NCI-H1930 (cell line): Measurements from ENCODE around the gene ZBTB39.
"Not testable (repeated sequence)": the region's sequence is repeated elsewhere in the genome, so short reads cannot be mapped to it uniquely, and the experiment has no call there.

ENCODE experiments used
- DNase-seq, 2 experiments: peaks; one replicate each; lab custom pipeline; 2025; lab: John Stamatoyannopoulos, UW

ZBTB39 gene

GRCh38 chr12:57031789-57032188 lies 25.4 kb upstream of the ZBTB39 start:
- no peak for DNase-seq

DNA sequence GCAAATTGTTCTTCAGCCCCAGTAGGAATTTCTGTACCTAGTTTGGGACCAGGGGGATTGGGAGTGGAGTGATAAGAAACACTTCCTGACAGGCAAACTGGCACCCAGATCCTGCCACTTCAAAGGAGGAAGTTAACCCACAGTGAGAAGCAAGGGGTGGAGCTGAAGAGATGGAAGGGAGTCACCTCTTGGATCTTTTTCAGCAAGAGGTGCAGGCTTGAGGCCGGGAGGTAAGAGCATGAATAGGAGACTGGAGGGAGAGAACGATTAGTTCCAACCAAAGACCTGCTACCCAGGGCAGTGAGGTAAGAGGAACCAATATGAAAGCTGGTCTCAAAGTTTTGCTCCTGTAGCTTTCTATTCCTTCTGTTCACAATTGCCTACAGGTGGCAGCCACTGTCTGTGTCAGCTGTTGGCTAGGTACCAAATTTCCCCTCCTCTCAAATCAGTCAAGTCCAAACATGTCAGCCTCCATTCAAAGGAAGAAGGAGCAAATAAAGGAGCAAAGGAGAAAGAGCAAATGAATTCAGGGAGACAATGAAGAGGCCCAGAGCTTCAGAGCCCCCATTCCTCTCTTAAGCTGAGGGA lies 24.9 kb upstream of the ZBTB39 start:
- DNase-seq: no peak

DNA sequence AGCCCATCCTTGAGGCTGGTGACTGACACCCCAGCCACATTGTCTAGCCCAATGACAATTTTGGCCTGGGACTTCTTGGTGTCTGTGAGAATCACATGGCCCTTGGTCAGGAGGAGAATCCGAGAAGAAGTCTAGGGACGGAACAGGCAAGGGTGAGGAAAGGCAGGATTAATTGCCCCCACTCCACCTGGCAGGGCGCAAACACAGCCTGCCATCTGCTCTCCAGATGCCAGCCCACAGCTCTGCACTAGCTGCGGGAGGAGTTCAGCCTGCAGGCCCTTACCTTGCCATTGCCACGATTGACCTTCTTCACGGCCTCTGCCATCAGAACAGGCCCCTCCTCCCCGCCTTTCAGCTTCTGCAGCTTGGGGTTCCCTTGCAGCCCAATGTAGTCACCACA lies 23.1 kb upstream of the ZBTB39 start:
- no peak for DNase-seq

- no peak for DNase-seq
These were observed 21.4 kb upstream of the ZBTB39 start for GRCh38 chr12:57027805-57028153.

DNA sequence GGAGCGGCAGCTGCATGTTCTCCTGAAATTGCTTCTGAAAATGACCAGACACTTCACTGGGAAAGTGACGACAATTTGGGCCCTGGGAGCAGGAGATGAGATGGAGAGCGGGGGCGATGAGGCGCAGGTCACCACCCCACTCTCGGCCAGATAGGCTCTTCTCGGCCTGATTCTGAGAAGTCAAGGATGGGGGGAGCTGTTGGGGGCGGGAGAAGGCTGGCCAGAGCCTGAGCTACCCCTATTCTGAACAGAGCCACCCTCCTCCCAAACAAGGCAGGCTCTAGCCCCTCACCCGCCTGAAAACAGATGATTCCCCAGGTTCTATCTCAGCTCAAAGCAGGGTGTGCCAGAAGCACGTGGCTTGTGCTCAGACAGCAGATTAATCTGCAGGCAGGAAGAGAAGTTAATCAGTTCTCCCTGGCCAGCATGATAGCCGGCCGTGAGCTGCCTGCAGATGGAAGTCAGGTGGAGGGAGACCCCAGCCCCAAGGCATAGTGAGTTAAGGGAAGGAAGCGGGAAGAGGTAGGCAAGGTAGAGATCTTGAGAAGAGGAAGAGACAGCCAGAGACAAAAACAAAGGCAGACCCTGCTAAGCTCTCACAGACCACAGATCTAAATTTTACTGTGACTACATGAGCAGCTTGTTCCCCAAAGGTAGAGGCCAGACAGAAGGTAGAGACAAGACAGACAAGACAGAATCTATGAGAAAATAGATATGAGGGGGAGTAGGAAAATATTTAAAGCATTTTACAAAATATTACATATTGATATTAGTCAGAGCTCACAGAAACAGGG lies 20.9 kb upstream of the ZBTB39 start:
- DNase-seq: no peak

GRCh38 chr12:57025196-57025595 lies 18.9 kb upstream of the ZBTB39 start:
- DNase-seq: no peak

DNA sequence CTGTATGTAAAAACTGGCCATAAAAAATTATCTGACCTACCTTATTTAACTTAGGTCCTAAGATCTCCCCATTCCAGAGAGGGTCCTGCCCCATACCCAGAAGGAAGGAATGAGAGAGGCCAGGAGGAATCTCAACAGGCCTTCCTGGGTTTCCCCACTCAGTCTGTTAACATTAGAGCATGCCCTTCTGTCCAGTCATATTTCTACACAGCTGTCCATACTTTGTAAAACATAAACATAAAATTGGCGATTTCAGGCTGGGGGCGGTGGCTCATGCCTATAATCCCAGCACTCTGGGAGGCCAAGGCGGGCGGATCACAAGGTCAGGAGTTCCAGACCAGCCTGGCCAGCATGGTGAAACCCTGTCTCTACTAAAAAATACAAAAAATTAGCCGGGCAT lies 16.0 kb upstream of the ZBTB39 start:
- DNase-seq: not testable (repeated sequence)

DNA sequence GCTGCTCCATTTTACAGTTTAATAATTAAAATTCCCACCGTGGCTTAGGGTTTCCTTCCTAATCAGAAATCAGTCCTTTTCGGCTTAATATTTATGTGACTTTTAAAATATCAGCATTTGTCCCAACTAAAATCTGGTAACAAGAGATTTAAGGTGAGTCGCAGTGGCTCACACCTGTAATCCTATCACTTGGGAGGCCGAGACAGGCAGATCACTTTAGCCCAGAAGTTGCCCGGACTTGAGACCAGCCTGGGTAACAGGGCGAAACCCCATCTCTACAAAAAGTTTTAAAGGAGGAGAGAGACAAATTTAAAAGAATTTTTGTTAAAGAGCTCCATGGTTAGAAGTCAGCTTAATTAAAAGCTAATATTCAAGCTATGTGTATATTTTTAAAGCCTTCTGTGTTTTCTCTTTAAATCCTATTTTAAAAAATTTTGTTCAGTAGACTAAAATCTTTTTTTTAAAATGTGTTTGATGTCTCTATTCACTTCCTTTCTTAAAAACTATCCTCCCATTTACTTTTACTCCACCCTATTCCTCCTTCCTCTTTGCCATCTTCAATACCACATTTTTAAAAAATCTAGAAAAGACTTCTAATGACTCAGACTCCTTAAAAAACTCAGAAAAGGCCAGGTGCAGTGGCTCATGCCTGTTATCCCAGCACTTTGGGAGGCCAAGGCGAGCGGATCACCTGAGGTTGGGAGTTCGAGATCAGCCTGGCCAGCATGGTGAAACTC lies 13.8 kb upstream of the ZBTB39 start:
- DNase-seq: no peak

DNA sequence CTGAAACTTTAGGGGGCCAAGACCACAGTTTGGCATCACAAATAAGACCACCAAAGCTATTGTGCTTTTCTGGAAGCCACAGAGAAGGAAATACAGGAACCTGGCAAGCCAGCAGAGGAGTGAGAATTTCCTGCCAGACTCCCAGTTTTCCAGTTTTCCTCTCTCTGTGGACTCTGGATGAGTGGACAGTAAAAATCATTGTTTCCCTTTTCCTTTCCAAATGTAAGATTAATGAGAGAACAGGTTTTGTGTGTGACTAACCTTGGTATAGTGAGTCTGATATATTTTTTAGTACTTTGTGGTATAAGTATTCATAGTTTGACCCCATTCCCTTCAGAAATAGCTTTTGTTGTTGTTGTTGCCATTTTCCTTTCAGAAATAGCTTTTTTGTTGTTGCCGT lies 12.6 kb upstream of the ZBTB39 start:
- no peak for DNase-seq

- DNase-seq: not testable (repeated sequence)
These were observed 12.0 kb upstream of the ZBTB39 start for GRCh38 chr12:57018353-57018752.

DNA sequence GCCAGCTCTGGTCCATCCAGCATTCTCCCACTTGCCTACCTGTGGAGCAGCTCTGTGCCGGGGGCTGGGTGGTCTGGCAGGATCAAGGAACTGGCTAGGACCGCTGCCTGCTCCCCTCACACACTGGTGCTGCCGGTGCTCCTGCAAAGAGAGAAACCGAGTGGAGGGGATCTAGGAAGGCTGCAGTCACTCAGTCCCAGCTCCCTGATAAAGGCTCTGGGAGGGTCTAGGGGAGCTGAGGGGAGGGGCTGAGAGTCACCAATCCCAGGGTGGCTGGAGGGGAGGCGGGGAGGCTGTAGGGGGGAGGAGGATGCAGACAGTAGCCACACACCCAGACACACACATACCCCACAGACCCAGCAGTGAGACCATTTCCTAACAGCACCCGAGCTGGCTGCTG lies 10.0 kb upstream of the ZBTB39 start, which contains the start of gene TAC3:
TSS of gene TAC3 (minus strand) at position 182 of the 400 bp plus-strand sequence. CDS start 732 bp downstream, outside the sequence.
- no peak for DNase-seq

- DNase-seq: no peak
These were observed 6.5 kb upstream of the ZBTB39 start for GRCh38 chr12:57012600-57013465.

GRCh38 chr12:57011438-57012424 lies 5.4 kb upstream of the ZBTB39 start:
- DNase-seq: no peak

DNA sequence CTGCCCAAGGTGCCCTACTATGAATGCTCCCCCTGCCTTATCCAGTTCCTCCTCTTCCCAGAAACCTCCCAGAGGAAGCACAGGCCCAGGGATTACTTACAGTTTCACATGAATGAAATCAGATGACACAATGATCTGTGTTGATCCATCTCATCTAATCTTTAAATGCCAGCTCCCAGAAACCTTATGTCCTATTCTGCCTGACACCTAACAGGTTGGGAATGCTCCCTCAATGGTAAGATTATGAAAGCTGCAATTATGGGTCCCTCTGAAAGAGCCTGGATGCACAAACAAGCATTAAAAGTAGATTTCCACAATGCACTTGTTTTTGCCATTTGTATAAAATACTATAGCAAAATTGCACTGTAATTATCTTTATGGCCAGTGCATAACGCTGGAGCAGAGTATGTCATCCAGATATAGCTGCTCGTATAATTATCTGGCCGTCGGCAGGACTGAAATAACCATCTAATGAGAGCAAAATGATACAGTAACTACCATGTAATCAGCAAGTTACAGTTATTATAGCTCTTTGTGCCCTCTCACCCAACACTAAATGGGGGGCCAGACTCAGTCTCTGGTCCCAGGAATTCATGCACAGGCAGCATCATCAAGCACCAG lies 4.4 kb upstream of the ZBTB39 start:
- no peak for DNase-seq

DNA sequence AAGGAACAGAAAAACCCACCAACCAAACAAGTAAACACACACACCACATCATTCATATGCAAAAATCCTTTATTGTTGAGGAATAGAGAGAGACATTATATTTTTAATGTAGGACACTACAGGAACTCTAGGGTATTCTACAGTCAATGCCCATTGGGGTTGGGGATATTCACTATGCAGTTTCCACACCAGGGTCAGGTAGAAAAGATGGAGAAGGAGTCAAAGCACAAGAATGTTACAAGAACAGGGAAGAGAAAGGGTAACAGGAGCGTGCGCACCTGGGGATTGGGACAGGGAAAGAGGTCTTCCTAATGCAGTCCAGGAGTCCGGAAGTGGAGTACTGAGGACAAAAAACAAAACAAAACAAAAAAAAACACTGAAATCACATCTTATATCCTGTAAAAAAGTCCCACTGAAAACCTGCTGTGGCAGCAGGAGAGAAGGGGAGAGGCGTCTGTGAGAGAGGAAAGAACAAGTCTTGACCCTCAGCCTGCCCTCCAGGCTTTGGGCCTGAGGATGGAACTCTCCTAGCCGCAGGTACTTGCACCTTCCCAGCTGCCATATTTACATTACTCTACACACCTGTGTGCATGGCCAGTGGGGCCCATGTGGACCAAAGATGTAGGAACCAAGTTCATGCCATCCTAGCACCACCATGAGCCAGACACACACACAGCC lies 3.7 kb upstream of the ZBTB39 start:
- no peak for DNase-seq

DNA sequence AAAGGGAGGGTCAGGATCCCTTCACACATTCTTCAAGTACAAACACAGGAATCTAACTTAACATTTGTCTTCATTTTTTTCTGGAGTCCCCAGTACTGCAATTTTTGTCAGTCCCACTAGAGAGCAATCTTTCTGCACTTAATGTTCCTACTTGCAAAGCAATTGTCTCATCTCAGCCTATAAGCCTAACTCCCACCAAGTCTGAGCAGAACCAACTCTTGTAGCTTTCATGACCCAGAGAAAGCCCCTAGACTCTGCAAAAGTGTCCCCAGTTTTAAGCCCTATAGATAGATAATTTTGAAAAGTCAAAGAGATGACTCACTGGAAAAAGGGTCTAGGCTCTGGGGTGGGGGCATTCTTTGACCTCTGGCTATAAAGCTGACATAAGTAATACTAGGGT lies 1.8 kb upstream of the ZBTB39 start:
- DNase-seq: peak in 1 of 2 experiments; percentile 8

- DNase-seq: no peak
These were observed 596 bp upstream of the ZBTB39 start for GRCh38 chr12:57006809-57007475.

- DNase-seq: no peak
These were observed 1.7 kb downstream of the ZBTB39 start for GRCh38 chr12:57004651-57005050.

DNA sequence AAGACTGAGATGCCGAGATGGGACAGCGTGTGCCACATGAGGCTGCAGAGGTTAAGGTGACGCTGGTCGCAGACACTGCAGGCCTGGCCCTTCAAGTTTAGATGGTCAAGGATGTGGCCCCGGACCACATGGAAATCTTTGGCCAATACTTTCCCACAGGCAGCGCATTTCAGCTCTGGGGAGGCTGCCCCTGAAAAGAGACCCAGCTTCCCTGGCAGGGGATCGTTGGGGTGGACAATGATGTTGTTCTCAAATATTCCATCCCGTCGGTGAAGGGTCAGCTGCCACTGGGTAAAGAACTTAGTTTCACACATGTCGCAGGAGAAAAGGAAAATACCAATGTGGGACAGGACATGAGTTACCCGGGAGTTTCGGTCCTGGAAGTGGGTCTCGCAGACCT lies 3.0 kb downstream of the ZBTB39 start:
- DNase-seq: no peak
